Thyroid gland (tissue), 4 donors: ENCODE data around the gene SERPINA5. TPM values are rescaled to one million over a fixed set of nuclear protein-coding genes. Genes with fewer than 3 reads are reported as not detected.

ENCODE experiments used
- DNase-seq, 2 donors: peaks; one replicate each; pipeline ENCODE4 v3.0.0-alpha.2; 2019
- H3K27ac ChIP-seq, 3 donors: fragments of 200-600 bp; sonication (generic); 1 replicate in 2 of 3; 2 replicates in 1 of 3; pipeline ENCODE4 v1.5.1; 2016 to 2019; ENCODE audit warnings: mild to moderate bottlenecking in 1 of 3, moderate library complexity in 1 of 3
- H3K27me3 ChIP-seq: fragments of 200-600 bp; sonication (generic); one replicate; pipeline ENCODE4 v1.5.1; 2019
- H3K36me3 ChIP-seq, 2 donors: fragments of 200-600 bp; sonication (generic); one replicate each; pipeline ENCODE4 v1.5.1; 2016 to 2019
- H3K4me1 ChIP-seq, 2 donors: fragments of 200-600 bp; sonication (generic); one replicate each; pipeline ENCODE4 v1.5.1; 2017 to 2019
- H3K4me3 ChIP-seq, 3 donors: fragments of 200-600 bp; sonication (generic); replicated peaks in 1 of 3; 1 replicate in 2 of 3; 2 replicates in 1 of 3; pipeline ENCODE4 v1.5.1; 2016; ENCODE audit warnings: mild to moderate bottlenecking in 1 of 3
- H3K9me3 ChIP-seq: fragments of 200-600 bp; sonication (generic); one replicate; pipeline ENCODE4 v1.5.1; 2017
- CTCF ChIP-seq, 6 experiments: fragments of 200-600 bp in 3 of 6; fragments of 450-650 bp in 3 of 6; sonication (generic) in 3 of 6; IDR thresholded peaks; one replicate each; pipeline ENCODE4 v1.5.1; 2016 to 2019; ENCODE audit warnings: antibody characterized with exemption in 6 of 6, mild to moderate bottlenecking in 2 of 6, inconsistent platforms in 1 of 6, moderate library complexity in 1 of 6
- POLR2A ChIP-seq, 2 donors: fragments of 450-650 bp; IDR thresholded peaks; one replicate each; pipeline ENCODE4 v1.6.1; 2017; ENCODE audit warnings: antibody characterized with exemption in 2 of 2, mild to moderate bottlenecking in 2 of 2, moderate library complexity in 1 of 2
- WGBS, 2 donors: methylation state at CpG; one replicate each; pipeline ENCODE4 v1.1.5; 2017; 5-methylcytosine and 5-hydroxymethylcytosine counted together
- intact Hi-C: fragments of 100-400 bp; cut with DNase I; formaldehyde crosslinking; loops from one replicate; pipeline ENCODE4 v1.15.1; 2023
- total RNA-seq, 4 donors: library from RNA; depleted of rRNA; stranded (reverse); fragments of >200 nt; gene quantifications; one replicate each; pipeline ENCODE4 v1.2.3, GENCODE V29; 2016

The SERPINA5 gene
- total RNA-seq, 4 donors from 2014 or later, result 1.3 to 6.6 (median 2.9) TPM

GRCh38 chr14:94624537-94625352 lies 43.5 kb downstream of the SERPINA5 start:
- no peaks in the 10 kb centered on the region for H3K9me3 ChIP-seq
- H3K27me3 ChIP-seq, result no peaks in the 10 kb centered on the region
- H3K4me3 ChIP-seq, result no peak overlapping the region
- DNase-seq, result no peak
- H3K27ac ChIP-seq, result no peak overlapping the region
- H3K36me3 ChIP-seq, result no peaks in the 10 kb centered on the region
- intact Hi-C loops, result no loop called here
- TF ChIP-seq POLR2A (IDR thresholded peaks at IDR 0.05) (no peak), CTCF (IDR thresholded peaks at IDR 0.05) (no peak)
- H3K4me1 ChIP-seq, result no peaks in the 10 kb centered on the region
- WGBS, 2 donors, result 80 to 86% methylated on average over 10 of the region's 10 CpGs

- Histone ChIP-seq H3K9me3 (no peaks in the 10 kb centered on the region), H3K4me3 (no peak overlapping the region), H3K36me3 (no peaks in the 10 kb centered on the region), H3K4me1 (no peaks in the 10 kb centered on the region), H3K27me3 (no peaks in the 10 kb centered on the region), H3K27ac (no peak overlapping the region)
- intact Hi-C loops, result no loop called here
- WGBS, 2 donors, result 72 to 81% methylated on average over 2 of the region's 2 CpGs
- DNase-seq, result no peak
- TF ChIP-seq POLR2A (IDR thresholded peaks at IDR 0.05) (no peak), CTCF (IDR thresholded peaks at IDR 0.05) (no peak)
Observed at GRCh38 chr14:94625353-94625635, 44.1 kb downstream of the SERPINA5 start.

- Histone ChIP-seq H3K9me3 (no peaks in the 10 kb centered on the region), H3K4me1 (no peaks in the 10 kb centered on the region), H3K4me3 (no peak overlapping the region), H3K36me3 (no peaks in the 10 kb centered on the region), H3K27me3 (no peaks in the 10 kb centered on the region), H3K27ac (no peak overlapping the region)
- 87 to 96% methylated on average over 5 of the region's 5 CpGs for WGBS, 2 donors
- DNase-seq, result no peak
- no peak for TF ChIP-seq CTCF (IDR thresholded peaks at IDR 0.05)
- no peak for TF ChIP-seq POLR2A (IDR thresholded peaks at IDR 0.05)
- intact Hi-C loops, result no loop called here
Observed at GRCh38 chr14:94628578-94628977, 47.4 kb downstream of the SERPINA5 start.

GRCh38 chr14:94630396-94630795 lies 49.2 kb downstream of the SERPINA5 start:
- no peaks in the 10 kb centered on the region for H3K27me3 ChIP-seq
- no peak for DNase-seq
- intact Hi-C loops, result no loop called here
- H3K4me3 ChIP-seq, result no peak overlapping the region
- H3K27ac ChIP-seq, result no peak overlapping the region
- H3K9me3 ChIP-seq, result no peaks in the 10 kb centered on the region
- no peaks in the 10 kb centered on the region for H3K4me1 ChIP-seq
- no peaks in the 10 kb centered on the region for H3K36me3 ChIP-seq
- no peak for TF ChIP-seq CTCF (IDR thresholded peaks at IDR 0.05)
- TF ChIP-seq POLR2A (IDR thresholded peaks at IDR 0.05), result no peak
- WGBS, 2 donors, result 55 to 74% methylated on average over 4 of the region's 4 CpGs

- WGBS, 2 donors, result 85 to 100% methylated on average over 1 of the region's 1 CpG
- TF ChIP-seq POLR2A (IDR thresholded peaks at IDR 0.05), result no peak
- TF ChIP-seq CTCF (IDR thresholded peaks at IDR 0.05), result no peak
- intact Hi-C loops, result no loop called here
- no peaks in the 10 kb centered on the region for H3K4me1 ChIP-seq
- DNase-seq, result no peak
- H3K27ac ChIP-seq, result no peak overlapping the region
- H3K4me3 ChIP-seq, result no peak overlapping the region
- no peaks in the 10 kb centered on the region for H3K36me3 ChIP-seq
- H3K9me3 ChIP-seq, result no peaks in the 10 kb centered on the region
- H3K27me3 ChIP-seq, result no peaks in the 10 kb centered on the region
Observed at GRCh38 chr14:94631050-94631449, 49.8 kb downstream of the SERPINA5 start.
